A549 (cell line): ENCODE results near the gene ABTB1.

Experiments
- CEBPB ChIP-seq, 2 experiments: fragments of >200 bp in 1 of 2; sonication (Bioruptor Twin) in 1 of 2; formaldehyde crosslinking in 1 of 2; IDR thresholded peaks; 2 replicates each; pipeline ENCODE4 v1.6.1; 2012 to 2016
- CTCF ChIP-seq: fragments of >200 bp; sonication (Bioruptor Twin); formaldehyde crosslinking; IDR thresholded peaks from 3 replicates; pipeline ENCODE4 v1.5.1; 2016
- EP300 ChIP-seq, 2 experiments: fragments of >200 bp; sonication (Bioruptor Twin); formaldehyde crosslinking; IDR thresholded peaks; 2 replicates in 1 of 2; 3 replicates in 1 of 2; pipeline ENCODE4 v1.6.1; 2016 to 2017
- GATA3 ChIP-seq: IDR thresholded peaks from 2 replicates; pipeline ENCODE4 v1.6.1; 2012; ENCODE audit warnings: borderline replicate concordance
- PHF8 ChIP-seq: fragments of 200-600 bp; sonication (generic); IDR thresholded peaks from 2 replicates; pipeline ENCODE4 v1.6.1; 2016; ENCODE audit warnings: low read depth, mild to moderate bottlenecking, antibody characterized with exemption, moderate library complexity, borderline replicate concordance
- POLR2A ChIP-seq: IDR thresholded peaks from 2 replicates; pipeline ENCODE4 v1.6.1; 2012; ENCODE audit warnings: mild to moderate bottlenecking, low read length
- REST ChIP-seq: fragments of 200-600 bp; sonication (generic); IDR thresholded peaks from 2 replicates; pipeline ENCODE4 v1.6.1; 2016; ENCODE audit warnings: antibody characterized with exemption, mild to moderate bottlenecking, moderate library complexity
- TP53 ChIP-seq: fragments of 250-450 bp; sonication (Bioruptor Pico); IDR thresholded peaks from 2 replicates; pipeline ENCODE4 v1.5.0; 2021; ENCODE audit warnings: mild to moderate bottlenecking, moderate library complexity
- ZSCAN20 ChIP-seq: fragments of 250-450 bp; sonication (Bioruptor Pico); IDR thresholded peaks from 2 replicates; pipeline ENCODE4 v1.8.0; 2022; ENCODE audit warnings: mild to moderate bottlenecking, moderate library complexity

- TF ChIP-seq CTCF: no peak
- TF ChIP-seq POLR2A: no peak
- TF ChIP-seq PHF8: no peak
- TF ChIP-seq GATA3: no peak
- no peak for TF ChIP-seq REST
- no peak for TF ChIP-seq EP300 (IDR thresholded peaks at IDR 0.05)
- no peak for TF ChIP-seq TP53 (CRISPR knock-in tag)
- no peak for TF ChIP-seq CEBPB (IDR thresholded peaks at IDR 0.05)
- TF ChIP-seq ZSCAN20 (CRISPR knock-in tag): no peak
These were observed 7.6 kb upstream of the ABTB1 start for GRCh38 chr3:127665165-127665564.
